Measurements from ENCODE around the gene SMIM32.

Gene SMIM32

GRCh38 chr5:136192015-136192525 is 892 bp downstream of the SMIM32 start:
- DNase-seq (ENCODE audit: insufficient read length, low spot score) (no peak), FAIRE-seq (no peak)
- TF ChIP-seq TAF1 (IDR thresholded peaks at IDR 0.05; ENCODE audit: low read depth, low read length): no peak
- no peak for TF ChIP-seq SPI1 (IDR thresholded peaks at IDR 0.05; ENCODE audit: low read depth, low read length)
- no peak for TF ChIP-seq PAX5 (IDR thresholded peaks at IDR 0.05; ENCODE audit: insufficient read depth, low read length, severe bottlenecking)
- TF ChIP-seq POU2F2 (IDR thresholded peaks at IDR 0.05; ENCODE audit: low read depth, low read length): no peak
- no peak for TF ChIP-seq POLR2AphosphoS5 (IDR thresholded peaks at IDR 0.05; ENCODE audit: low read depth, low read length)
- no peak for TF ChIP-seq POLR2A (IDR thresholded peaks at IDR 0.05; ENCODE audit: low read depth, low read length)

- no peak for TF ChIP-seq TAF1 (IDR thresholded peaks at IDR 0.05; ENCODE audit: low read depth, low read length)
- no peak for TF ChIP-seq SPI1 (IDR thresholded peaks at IDR 0.05; ENCODE audit: low read depth, low read length)
- TF ChIP-seq PAX5 (IDR thresholded peaks at IDR 0.05; ENCODE audit: insufficient read depth, low read length, severe bottlenecking): no peak
- TF ChIP-seq POU2F2 (IDR thresholded peaks at IDR 0.05; ENCODE audit: low read depth, low read length): no peak
- no peak for TF ChIP-seq POLR2AphosphoS5 (IDR thresholded peaks at IDR 0.05; ENCODE audit: low read depth, low read length)
- no peak for TF ChIP-seq POLR2A (IDR thresholded peaks at IDR 0.05; ENCODE audit: low read depth, low read length)
- FAIRE-seq (no peak), DNase-seq (ENCODE audit: insufficient read length, low spot score) (no peak)
These were observed 1.5 kb downstream of the SMIM32 start for GRCh38 chr5:136191304-136192014.

DNA sequence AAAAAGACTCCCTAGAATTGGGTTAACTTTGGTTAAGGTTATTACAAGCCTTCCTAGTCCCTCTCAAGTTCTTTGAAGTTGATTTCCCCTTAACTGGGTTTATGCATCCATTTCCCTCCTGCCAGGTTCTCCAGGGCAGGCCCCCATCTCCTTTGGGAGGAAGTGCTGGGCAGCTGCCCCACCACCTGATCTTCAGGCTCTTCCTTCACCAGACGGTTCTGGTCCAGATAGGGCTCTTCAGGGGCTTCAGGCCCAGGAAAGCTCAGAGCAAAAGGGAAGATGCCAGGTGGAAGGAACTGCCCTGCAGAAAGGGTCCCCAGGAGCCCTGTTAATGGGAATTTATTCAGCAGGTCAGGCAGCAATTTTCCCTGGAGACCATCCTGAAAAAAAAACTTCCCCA is 2.1 kb downstream of the SMIM32 start:
- no peak for TF ChIP-seq POLR2AphosphoS5 (IDR thresholded peaks at IDR 0.05; ENCODE audit: low read depth, low read length)
- no peak for TF ChIP-seq PAX5 (IDR thresholded peaks at IDR 0.05; ENCODE audit: insufficient read depth, low read length, severe bottlenecking)
- TF ChIP-seq SPI1 (IDR thresholded peaks at IDR 0.05; ENCODE audit: low read depth, low read length): no peak
- no peak for TF ChIP-seq POLR2A (IDR thresholded peaks at IDR 0.05; ENCODE audit: low read depth, low read length)
- no peak for TF ChIP-seq POU2F2 (IDR thresholded peaks at IDR 0.05; ENCODE audit: low read depth, low read length)
- TF ChIP-seq TAF1 (IDR thresholded peaks at IDR 0.05; ENCODE audit: low read depth, low read length): no peak
- FAIRE-seq (no peak), DNase-seq (ENCODE audit: insufficient read length, low spot score) (no peak)

- FAIRE-seq (no peak), DNase-seq (ENCODE audit: insufficient read length, low spot score) (no peak)
- TF ChIP-seq POLR2A (IDR thresholded peaks at IDR 0.05; ENCODE audit: low read depth, low read length): no peak
- TF ChIP-seq TAF1 (IDR thresholded peaks at IDR 0.05; ENCODE audit: low read depth, low read length): no peak
- no peak for TF ChIP-seq SPI1 (IDR thresholded peaks at IDR 0.05; ENCODE audit: low read depth, low read length)
- TF ChIP-seq POLR2AphosphoS5 (IDR thresholded peaks at IDR 0.05; ENCODE audit: low read depth, low read length): no peak
- TF ChIP-seq PAX5 (IDR thresholded peaks at IDR 0.05; ENCODE audit: insufficient read depth, low read length, severe bottlenecking): no peak
- TF ChIP-seq POU2F2 (IDR thresholded peaks at IDR 0.05; ENCODE audit: low read depth, low read length): no peak
These were observed 2.8 kb downstream of the SMIM32 start for GRCh38 chr5:136190091-136190720.

DNA sequence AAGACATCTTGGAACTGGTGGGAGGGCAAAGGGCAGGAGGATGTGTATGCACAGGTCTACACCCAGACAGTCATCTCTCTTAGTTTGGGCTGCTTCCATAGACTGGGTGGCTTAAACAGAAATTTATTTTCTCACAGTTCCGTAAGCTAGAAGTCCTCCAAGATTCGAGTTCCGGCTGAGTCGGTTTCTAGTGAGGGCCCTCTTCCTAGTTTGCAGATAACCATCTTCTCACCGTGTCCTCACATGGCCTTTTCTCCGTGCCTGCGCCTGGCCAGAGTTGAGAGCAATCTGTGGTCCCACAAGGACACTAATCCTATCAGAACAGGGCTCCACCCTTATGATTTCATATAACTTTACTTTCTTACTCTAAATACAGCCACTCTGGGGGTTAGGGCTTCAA is 4.1 kb downstream of the SMIM32 start:
- no peak for FAIRE-seq
- TF ChIP-seq TAF1 (IDR thresholded peaks at IDR 0.05; ENCODE audit: low read depth, low read length) (no peak), POLR2AphosphoS5 (IDR thresholded peaks at IDR 0.05; ENCODE audit: low read depth, low read length) (no peak), SPI1 (IDR thresholded peaks at IDR 0.05; ENCODE audit: low read depth, low read length) (no peak), POU2F2 (IDR thresholded peaks at IDR 0.05; ENCODE audit: low read depth, low read length) (no peak), PAX5 (IDR thresholded peaks at IDR 0.05; ENCODE audit: insufficient read depth, low read length, severe bottlenecking) (no peak), POLR2A (IDR thresholded peaks at IDR 0.05; ENCODE audit: low read depth, low read length) (no peak)
- DNase-seq (ENCODE audit: insufficient read length, low spot score): no peak

DNA sequence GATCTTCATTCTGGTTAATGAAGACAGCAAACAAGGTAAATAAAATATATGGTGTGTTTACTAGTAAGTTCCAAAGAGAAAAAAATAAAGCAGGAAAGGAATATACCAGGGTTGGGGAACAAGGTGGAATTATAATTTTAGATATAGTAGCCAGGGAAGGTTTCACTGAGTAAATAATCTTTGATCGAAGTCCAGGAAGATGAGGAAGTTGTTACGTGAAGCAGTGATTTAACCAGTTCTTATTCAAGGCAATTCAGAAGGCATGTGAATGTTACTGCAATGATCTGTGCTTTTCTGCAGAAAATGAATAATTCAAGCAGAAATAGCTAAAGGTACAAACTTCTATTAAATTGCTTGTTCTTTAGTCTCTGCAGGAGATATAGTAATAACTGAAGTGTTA is 6.2 kb downstream of the SMIM32 start:
- DNase-seq (ENCODE audit: insufficient read length, low spot score): no peak
- no peak for TF ChIP-seq POLR2A (IDR thresholded peaks at IDR 0.05; ENCODE audit: low read depth, low read length)
- TF ChIP-seq POLR2AphosphoS5 (IDR thresholded peaks at IDR 0.05; ENCODE audit: low read depth, low read length): no peak
- no peak for TF ChIP-seq SPI1 (IDR thresholded peaks at IDR 0.05; ENCODE audit: low read depth, low read length)
- TF ChIP-seq PAX5 (IDR thresholded peaks at IDR 0.05; ENCODE audit: insufficient read depth, low read length, severe bottlenecking): no peak
- no peak for TF ChIP-seq POU2F2 (IDR thresholded peaks at IDR 0.05; ENCODE audit: low read depth, low read length)
- no peak for TF ChIP-seq TAF1 (IDR thresholded peaks at IDR 0.05; ENCODE audit: low read depth, low read length)
- FAIRE-seq: no peak

- no peak for DNase-seq (ENCODE audit: insufficient read length, low spot score)
- no peak for FAIRE-seq
- TF ChIP-seq TAF1 (IDR thresholded peaks at IDR 0.05; ENCODE audit: low read depth, low read length): no peak
- TF ChIP-seq SPI1 (IDR thresholded peaks at IDR 0.05; ENCODE audit: low read depth, low read length): no peak
- no peak for TF ChIP-seq PAX5 (IDR thresholded peaks at IDR 0.05; ENCODE audit: insufficient read depth, low read length, severe bottlenecking)
- no peak for TF ChIP-seq POLR2AphosphoS5 (IDR thresholded peaks at IDR 0.05; ENCODE audit: low read depth, low read length)
- TF ChIP-seq POU2F2 (IDR thresholded peaks at IDR 0.05; ENCODE audit: low read depth, low read length): no peak
- no peak for TF ChIP-seq POLR2A (IDR thresholded peaks at IDR 0.05; ENCODE audit: low read depth, low read length)
These were observed 6.8 kb downstream of the SMIM32 start for GRCh38 chr5:136185974-136186665.

DNA sequence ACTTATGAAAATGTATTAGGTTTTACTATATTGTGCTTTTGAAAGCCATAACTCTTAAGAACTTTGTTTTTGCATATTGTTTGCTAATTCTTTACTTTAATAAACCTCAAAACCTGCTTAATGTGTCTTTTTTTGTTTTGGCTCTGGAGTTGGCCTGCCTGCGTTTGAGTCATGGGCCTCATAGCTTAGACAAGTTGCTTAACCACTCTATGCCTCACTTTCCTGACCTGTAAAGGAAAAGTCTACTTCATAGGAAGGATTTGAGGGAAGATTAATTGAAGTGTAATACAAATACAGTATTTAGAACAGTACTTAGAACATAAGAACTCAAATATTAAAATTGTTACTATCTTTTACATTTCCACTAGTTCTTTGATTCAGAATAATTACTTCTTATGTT is 10.3 kb downstream of the SMIM32 start:
- no peak for DNase-seq (ENCODE audit: insufficient read length, low spot score)
- TF ChIP-seq SPI1 (IDR thresholded peaks at IDR 0.05; ENCODE audit: low read depth, low read length): no peak
- no peak for TF ChIP-seq POU2F2 (IDR thresholded peaks at IDR 0.05; ENCODE audit: low read depth, low read length)
- FAIRE-seq: no peak

GRCh38 chr5:136174021-136174659 is 18.8 kb downstream of the SMIM32 start:
- DNase-seq (ENCODE audit: insufficient read length, low spot score): no peak
- FAIRE-seq: peak; percentile 71
- no peak for TF ChIP-seq POLR2A (IDR thresholded peaks at IDR 0.05; ENCODE audit: low read depth, low read length)
- TF ChIP-seq SPI1 (IDR thresholded peaks at IDR 0.05; ENCODE audit: low read depth, low read length): no peak
- TF ChIP-seq TAF1 (IDR thresholded peaks at IDR 0.05; ENCODE audit: low read depth, low read length): no peak
- no peak for TF ChIP-seq POU2F2 (IDR thresholded peaks at IDR 0.05; ENCODE audit: low read depth, low read length)
- TF ChIP-seq POLR2AphosphoS5 (IDR thresholded peaks at IDR 0.05; ENCODE audit: low read depth, low read length): no peak
- TF ChIP-seq PAX5 (IDR thresholded peaks at IDR 0.05; ENCODE audit: insufficient read depth, low read length, severe bottlenecking): no peak

Measured in GM12891 (cell line).